DLD1 (cell line): ENCODE data around the gene ZSCAN10.

Source experiments
- in situ Hi-C: cut with HindIII; loops from 2 replicates; pipeline ENCODE4 v1.10.0; 2017; ENCODE audit warnings: low sequenced_read_pairs

Gene ZSCAN10

GRCh38 chr16:3049921-3050481, 49.1 kb downstream of the ZSCAN10 start:
- in situ Hi-C loops: no loop called here

DNA sequence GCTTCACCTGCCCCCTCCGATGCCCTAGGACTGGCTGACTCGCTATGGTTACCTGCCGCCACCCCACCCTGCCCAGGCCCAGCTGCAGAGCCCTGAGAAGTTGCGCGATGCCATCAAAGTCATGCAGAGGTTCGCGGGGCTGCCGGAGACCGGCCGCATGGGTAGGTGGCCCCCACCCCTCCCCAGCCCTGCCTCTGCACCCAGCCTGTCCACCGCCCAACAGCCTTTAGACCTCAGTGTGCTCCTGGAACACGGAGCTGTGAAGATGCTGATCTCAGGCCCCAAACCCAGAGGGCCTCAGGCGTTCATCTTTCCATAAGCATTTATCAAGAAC, 51.7 kb downstream of the ZSCAN10 start:
- in situ Hi-C loops: no loop called here

- in situ Hi-C loops: no loop called here
Observed at GRCh38 chr16:3046641-3047386, 52.3 kb downstream of the ZSCAN10 start.

- in situ Hi-C loops: no loop called here
Observed at GRCh38 chr16:3045758-3046640, 53.1 kb downstream of the ZSCAN10 start, which contains the start of gene MMP25. TSS of gene MMP25 (plus strand) at chr16:3046561. CDS start at chr16:3046918, 357 bp downstream.

DNA sequence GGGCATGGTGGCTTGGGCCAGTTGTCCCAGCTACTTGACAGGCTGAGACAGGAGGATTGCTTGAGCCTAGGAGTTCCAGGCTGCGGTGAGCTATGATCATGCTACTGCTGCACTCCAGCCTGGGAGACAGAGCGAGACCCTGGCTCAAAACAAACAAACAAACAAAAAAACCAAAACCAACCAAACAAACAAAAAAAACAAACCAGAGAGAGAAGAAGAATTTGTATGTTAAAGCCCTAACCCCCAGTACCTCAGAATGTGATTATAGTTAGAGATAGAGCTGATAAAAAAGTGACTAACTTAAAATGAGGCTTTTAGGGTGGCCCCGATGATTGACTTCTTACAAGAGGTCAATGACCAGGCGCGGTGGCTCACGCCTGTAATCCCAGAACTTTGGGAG, 54.4 kb downstream of the ZSCAN10 start:
- in situ Hi-C loops: no loop called here

DNA sequence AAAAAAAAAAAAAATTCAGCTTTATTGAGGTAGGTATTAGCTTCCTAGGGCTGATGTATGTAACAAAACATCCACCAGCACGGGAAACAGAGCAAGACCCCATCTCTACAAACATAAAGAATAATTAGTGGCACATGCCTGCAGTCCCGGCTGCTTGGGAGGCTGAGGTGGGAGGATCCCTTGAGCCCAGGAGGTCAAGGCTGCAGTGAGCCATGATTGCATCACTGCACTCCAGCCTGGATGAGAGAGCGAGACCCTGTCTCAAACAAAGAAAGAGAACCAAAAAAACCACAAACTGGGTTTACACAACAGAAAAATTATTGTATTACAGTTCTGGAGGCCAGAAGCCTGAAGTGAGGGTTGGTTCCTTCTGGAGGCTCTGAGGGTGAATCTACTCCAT, 56.7 kb downstream of the ZSCAN10 start:
- in situ Hi-C loops: no loop called here

- in situ Hi-C loops: no loop called here
Observed at GRCh38 chr16:3038896-3039295, 60.2 kb downstream of the ZSCAN10 start.
